Mammary epithelial cell (primary cell): Measurements from ENCODE around the gene ZNG1C.
"Not testable (repeated sequence)": the region's sequence is repeated elsewhere in the genome, so short reads cannot be mapped to it uniquely, and the experiment has no call there.

Source experiments
- EZH2 ChIP-seq: IDR thresholded peaks from 2 replicates; pipeline ENCODE4 v1.6.1; 2012; ENCODE audit warnings: low read length, inconsistent platforms, borderline replicate concordance
- TF ChIP-seq, protein P1 (sequence below), 2 donors: IDR thresholded peaks in 1 of 2; conservative IDR thresholded peaks in 1 of 2; 2 replicates each; pipeline ENCODE4 v1.5.1; 2011 to 2012; ENCODE audit warnings: inconsistent platforms in 2 of 2, low read length in 2 of 2, mild to moderate bottlenecking in 2 of 2, control low read depth in 1 of 2, low read depth in 1 of 2; ENCODE audit not compliant: insufficient read depth in 1 of 2; ENCODE audit errors: extremely low read depth in 1 of 2

DNA sequence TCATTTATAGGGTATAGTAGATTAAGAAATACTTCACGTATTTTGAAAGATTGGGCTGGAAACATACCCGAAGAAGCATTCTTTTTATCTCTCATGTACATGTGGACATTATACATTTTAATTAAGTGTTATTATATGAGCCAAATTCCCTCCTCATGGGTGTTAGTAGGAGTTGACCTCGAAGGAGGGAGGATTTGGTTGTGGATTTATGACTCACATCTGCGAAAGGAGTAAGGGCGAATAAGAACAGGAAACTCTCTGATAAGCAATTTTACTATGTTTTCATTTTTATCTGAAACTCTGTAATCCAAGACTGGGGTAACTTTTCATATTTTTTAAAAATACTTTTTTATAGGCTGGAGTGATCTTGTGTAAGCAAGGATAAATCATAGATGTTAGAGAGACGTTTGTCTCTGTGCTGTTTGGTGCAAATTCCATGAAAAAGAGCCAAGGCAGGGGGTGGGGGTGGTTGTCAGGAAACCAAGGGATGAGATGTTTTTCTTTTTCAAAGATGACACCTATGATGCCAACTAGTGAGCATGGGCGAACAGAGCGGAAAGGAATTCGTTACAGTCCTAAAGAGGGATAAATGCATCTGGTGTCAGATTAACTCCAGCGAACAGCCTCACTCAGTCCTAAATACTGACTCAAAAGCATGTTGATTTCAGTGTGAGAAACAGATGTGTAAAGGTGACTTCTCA is 95.0 kb downstream of the ZNG1C start:
- TF ChIP-seq, protein P1, sequence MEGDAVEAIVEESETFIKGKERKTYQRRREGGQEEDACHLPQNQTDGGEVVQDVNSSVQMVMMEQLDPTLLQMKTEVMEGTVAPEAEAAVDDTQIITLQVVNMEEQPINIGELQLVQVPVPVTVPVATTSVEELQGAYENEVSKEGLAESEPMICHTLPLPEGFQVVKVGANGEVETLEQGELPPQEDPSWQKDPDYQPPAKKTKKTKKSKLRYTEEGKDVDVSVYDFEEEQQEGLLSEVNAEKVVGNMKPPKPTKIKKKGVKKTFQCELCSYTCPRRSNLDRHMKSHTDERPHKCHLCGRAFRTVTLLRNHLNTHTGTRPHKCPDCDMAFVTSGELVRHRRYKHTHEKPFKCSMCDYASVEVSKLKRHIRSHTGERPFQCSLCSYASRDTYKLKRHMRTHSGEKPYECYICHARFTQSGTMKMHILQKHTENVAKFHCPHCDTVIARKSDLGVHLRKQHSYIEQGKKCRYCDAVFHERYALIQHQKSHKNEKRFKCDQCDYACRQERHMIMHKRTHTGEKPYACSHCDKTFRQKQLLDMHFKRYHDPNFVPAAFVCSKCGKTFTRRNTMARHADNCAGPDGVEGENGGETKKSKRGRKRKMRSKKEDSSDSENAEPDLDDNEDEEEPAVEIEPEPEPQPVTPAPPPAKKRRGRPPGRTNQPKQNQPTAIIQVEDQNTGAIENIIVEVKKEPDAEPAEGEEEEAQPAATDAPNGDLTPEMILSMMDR (conservative IDR thresholded peaks at IDR 0.05 in 1 of 2, IDR thresholded peaks at IDR 0.05 in 1 of 2; ENCODE audit: extremely low read depth in 1 of 2, insufficient read depth in 1 of 2, low read depth in 1 of 2, low read length in 2 of 2) = not testable (repeated sequence)
- not testable (repeated sequence) for TF ChIP-seq EZH2
